Activated naive CD4-positive, alpha-beta T cell treated with anti-CD3 and anti-CD28 coated beads for 36 hours (primary cell): ENCODE measurements around the gene ANTXR2. TPM values are rescaled to one million over a fixed set of nuclear protein-coding genes. Genes with fewer than 3 reads are reported as not detected.
"Not testable (repeated sequence)": the region's sequence is repeated elsewhere in the genome, so short reads cannot be mapped to it uniquely, and the experiment has no call there.

Experiments
- CTCF ChIA-PET: fragments of 350-600 bp; sonication (Branson Sonifier 250); formaldehyde crosslinking; loops from one replicate; lab custom pipeline; 2021; ENCODE audit warnings: antibody characterized with exemption; lab: Charles Lee
- DNase-seq: peaks from one replicate; pipeline ENCODE4 v3.0.0-alpha.2; 2020
- H3K27ac Mint-ChIP-seq: one replicate; pipeline ENCODE4 v1.8.0; 2021; ENCODE audit warnings: mild to moderate bottlenecking, mixed read lengths
- H3K27me3 Mint-ChIP-seq: one replicate; pipeline ENCODE4 v1.8.0; 2021; ENCODE audit warnings: low read depth, mixed read lengths
- H3K36me3 Mint-ChIP-seq: one replicate; pipeline ENCODE4 v1.8.0; 2021; ENCODE audit warnings: low read depth, mixed read lengths
- H3K4me1 Mint-ChIP-seq: one replicate; pipeline ENCODE4 v1.8.0; 2021; ENCODE audit warnings: low read depth, mixed read lengths
- H3K4me3 Mint-ChIP-seq: one replicate; pipeline ENCODE4 v1.8.0; 2021; ENCODE audit warnings: mild to moderate bottlenecking, moderate library complexity, mixed read lengths
- H3K9me3 Mint-ChIP-seq: one replicate; pipeline ENCODE4 v1.8.0; 2021; ENCODE audit warnings: mixed read lengths
- intact Hi-C: fragments of 100-400 bp; cut with micrococcal nuclease; formaldehyde crosslinking; loops from one replicate; pipeline ENCODE4 v1.15.1; 2023
- total RNA-seq, 2 experiments: library from RNA; stranded (reverse); gene quantifications; one replicate each; pipeline ENCODE4 v1.2.3, GENCODE V29; 2021

Gene ANTXR2
- total RNA-seq, 2 experiments from 2014 or later: 0.50 to 0.79 TPM

GRCh38 chr4:79996851-79997250 is 76.2 kb downstream of the ANTXR2 start:
- Mint-ChIP-seq H3K4me1 (peaks cover 40% of the 10 kb centered on the region), H3K4me3 (peak overlapping the region; percentile 36), H3K27ac (no peak overlapping the region), H3K36me3 (peaks cover 4% of the 10 kb centered on the region), H3K27me3 (no peaks in the 10 kb centered on the region), H3K9me3 (no peaks in the 10 kb centered on the region)
- intact Hi-C loops: no loop called here
- no peak for DNase-seq
- CTCF ChIA-PET: no interaction called here

- Mint-ChIP-seq H3K27ac (no peak overlapping the region), H3K36me3 (peaks cover 3% of the 10 kb centered on the region), H3K9me3 (peaks cover 3% of the 10 kb centered on the region), H3K27me3 (no peaks in the 10 kb centered on the region), H3K4me1 (peaks cover 47% of the 10 kb centered on the region), H3K4me3 (no peak overlapping the region)
- CTCF ChIA-PET: no interaction called here
- intact Hi-C loops: no loop called here
- DNase-seq: no peak
Observed at GRCh38 chr4:79993476-79993875, 79.6 kb downstream of the ANTXR2 start.

- Mint-ChIP-seq H3K27ac (no peak overlapping the region), H3K36me3 (peaks cover 4% of the 10 kb centered on the region), H3K4me1 (peaks cover 45% of the 10 kb centered on the region), H3K27me3 (no peaks in the 10 kb centered on the region), H3K9me3 (peaks cover 3% of the 10 kb centered on the region), H3K4me3 (no peak overlapping the region)
- DNase-seq: no peak
- CTCF ChIA-PET: no interaction called here
- intact Hi-C loops: no loop called here
Observed at GRCh38 chr4:79991601-79992000, 81.4 kb downstream of the ANTXR2 start.

GRCh38 chr4:79991100-79991499 is 81.9 kb downstream of the ANTXR2 start:
- H3K4me3 Mint-ChIP-seq, H3K27me3 Mint-ChIP-seq, intact Hi-C loops, H3K27ac Mint-ChIP-seq, H3K36me3 Mint-ChIP-seq, DNase-seq, H3K9me3 Mint-ChIP-seq: not testable (repeated sequence)
- CTCF ChIA-PET: interaction anchor here (0.7 kb wide), 2 partner anchors 16 to 82 kb away, joined by 3 read pairs; no protein-coding TSS in a partner anchor
- peaks cover 45% of the 10 kb centered on the region for H3K4me1 Mint-ChIP-seq

- Mint-ChIP-seq H3K36me3 (peaks cover 7% of the 10 kb centered on the region), H3K4me1 (peaks cover 24% of the 10 kb centered on the region), H3K27me3 (no peaks in the 10 kb centered on the region), H3K9me3 (peaks cover 3% of the 10 kb centered on the region), H3K27ac (no peak overlapping the region), H3K4me3 (no peak overlapping the region)
- CTCF ChIA-PET: interaction anchor here (0.7 kb wide), 1 partner anchor 115 kb away, joined by 3 read pairs; no protein-coding TSS in a partner anchor
- DNase-seq: no peak
- intact Hi-C loops: no loop called here
Observed at GRCh38 chr4:79987401-79987800, 85.6 kb downstream of the ANTXR2 start.

GRCh38 chr4:79983431-79983830 is 89.6 kb downstream of the ANTXR2 start:
- no peak for DNase-seq
- Mint-ChIP-seq H3K27me3 (no peaks in the 10 kb centered on the region), H3K36me3 (peaks cover 12% of the 10 kb centered on the region), H3K27ac (no peak overlapping the region), H3K4me1 (peaks cover 10% of the 10 kb centered on the region), H3K9me3 (no peaks in the 10 kb centered on the region), H3K4me3 (no peak overlapping the region)
- CTCF ChIA-PET: no interaction called here
- intact Hi-C loops: no loop called here

- Mint-ChIP-seq H3K4me1 (peaks cover 7% of the 10 kb centered on the region), H3K27me3 (no peaks in the 10 kb centered on the region), H3K9me3 (no peaks in the 10 kb centered on the region), H3K27ac (no peak overlapping the region), H3K4me3 (no peak overlapping the region), H3K36me3 (peaks cover 12% of the 10 kb centered on the region)
- no peak for DNase-seq
- intact Hi-C loops: no loop called here
- CTCF ChIA-PET: no interaction called here
Observed at GRCh38 chr4:79982601-79983322, 90.3 kb downstream of the ANTXR2 start.

GRCh38 chr4:79980448-79980847 is 92.6 kb downstream of the ANTXR2 start:
- H3K4me1 Mint-ChIP-seq: peaks cover 2% of the 10 kb centered on the region
- peaks cover 21% of the 10 kb centered on the region for H3K36me3 Mint-ChIP-seq
- no peak overlapping the region for H3K27ac Mint-ChIP-seq
- intact Hi-C loops: no loop called here
- no peaks in the 10 kb centered on the region for H3K9me3 Mint-ChIP-seq
- CTCF ChIA-PET: interaction anchor here (1.1 to 1.2 kb wide), 2 partner anchors 61 to 222 kb away, joined by 3 to 4 read pairs; no protein-coding TSS in a partner anchor
- no peak for DNase-seq
- H3K4me3 Mint-ChIP-seq: no peak overlapping the region
- H3K27me3 Mint-ChIP-seq: no peaks in the 10 kb centered on the region

GRCh38 chr4:79979785-79980437 is 93.1 kb downstream of the ANTXR2 start:
- Mint-ChIP-seq H3K9me3 (no peaks in the 10 kb centered on the region), H3K27me3 (no peaks in the 10 kb centered on the region), H3K27ac (no peak overlapping the region), H3K36me3 (peaks cover 22% of the 10 kb centered on the region), H3K4me1 (peaks cover 2% of the 10 kb centered on the region), H3K4me3 (no peak overlapping the region)
- intact Hi-C loops: no loop called here
- CTCF ChIA-PET: interaction anchor here (1.1 to 1.6 kb wide), 4 partner anchors 19 to 222 kb away, joined by 3 to 5 read pairs (median 4); no protein-coding TSS in a partner anchor
- DNase-seq: no peak

GRCh38 chr4:79977131-79977840 is 95.7 kb downstream of the ANTXR2 start:
- peaks cover 2% of the 10 kb centered on the region for H3K4me1 Mint-ChIP-seq
- H3K27ac Mint-ChIP-seq: no peak overlapping the region
- no peak overlapping the region for H3K4me3 Mint-ChIP-seq
- peaks cover 28% of the 10 kb centered on the region for H3K36me3 Mint-ChIP-seq
- CTCF ChIA-PET: no interaction called here
- intact Hi-C loops: no loop called here
- no peak for DNase-seq
- no peaks in the 10 kb centered on the region for H3K9me3 Mint-ChIP-seq
- H3K27me3 Mint-ChIP-seq: no peaks in the 10 kb centered on the region

GRCh38 chr4:79964400-79965211 is 108.4 kb downstream of the ANTXR2 start:
- Mint-ChIP-seq H3K27me3 (no peaks in the 10 kb centered on the region), H3K4me1 (no peaks in the 10 kb centered on the region), H3K36me3 (peaks cover 17% of the 10 kb centered on the region), H3K4me3 (no peak overlapping the region), H3K9me3 (peaks cover 2% of the 10 kb centered on the region), H3K27ac (no peak overlapping the region)
- CTCF ChIA-PET: no interaction called here
- no peak for DNase-seq
- intact Hi-C loops: no loop called here

- H3K4me3 Mint-ChIP-seq: no peak overlapping the region
- H3K27ac Mint-ChIP-seq: no peak overlapping the region
- H3K27me3 Mint-ChIP-seq: no peaks in the 10 kb centered on the region
- no peak for DNase-seq
- peaks cover 2% of the 10 kb centered on the region for H3K9me3 Mint-ChIP-seq
- intact Hi-C loops: no loop called here
- H3K4me1 Mint-ChIP-seq: no peaks in the 10 kb centered on the region
- CTCF ChIA-PET: no interaction called here
- peaks cover 17% of the 10 kb centered on the region for H3K36me3 Mint-ChIP-seq
Observed at GRCh38 chr4:79964020-79964399, 109.0 kb downstream of the ANTXR2 start.
